GM12878 (cell line): Measurements from ENCODE around the gene GRM7.

Experiments
- ESRRA ChIP-seq: IDR thresholded peaks from 2 replicates; pipeline ENCODE4 v1.6.1; 2012; ENCODE audit warnings: mild to moderate bottlenecking, low read length, improper control_type of control experiment
- SMAD5 ChIP-seq: IDR thresholded peaks from 2 replicates; pipeline ENCODE4 v1.6.1; 2016; ENCODE audit warnings: antibody characterized with exemption, low read depth
- SMARCA5 ChIP-seq: fragments of 450-650 bp; IDR thresholded peaks from 2 replicates; pipeline ENCODE4 v1.6.1; 2017; ENCODE audit warnings: mild to moderate bottlenecking
- TAF1 ChIP-seq: IDR thresholded peaks from 2 replicates; pipeline ENCODE4 v1.6.1; 2011; ENCODE audit warnings: mild to moderate bottlenecking, low read depth, low read length, borderline replicate concordance
- TF ChIP-seq, protein P1 (sequence below), 3 experiments: IDR thresholded peaks in 2 of 3; conservative IDR thresholded peaks in 1 of 3; 2 replicates each; pipeline ENCODE4 v1.5.1; 2011; ENCODE audit warnings: low read depth in 3 of 3, low read length in 3 of 3, mild to moderate bottlenecking in 3 of 3, control low read depth in 2 of 3, moderate library complexity in 2 of 3, inconsistent platforms in 1 of 3, mixed read lengths in 1 of 3; ENCODE audit not compliant: control insufficient read depth in 2 of 3, insufficient read depth in 1 of 3; ENCODE audit errors: extremely low read depth in 1 of 3

DNA sequence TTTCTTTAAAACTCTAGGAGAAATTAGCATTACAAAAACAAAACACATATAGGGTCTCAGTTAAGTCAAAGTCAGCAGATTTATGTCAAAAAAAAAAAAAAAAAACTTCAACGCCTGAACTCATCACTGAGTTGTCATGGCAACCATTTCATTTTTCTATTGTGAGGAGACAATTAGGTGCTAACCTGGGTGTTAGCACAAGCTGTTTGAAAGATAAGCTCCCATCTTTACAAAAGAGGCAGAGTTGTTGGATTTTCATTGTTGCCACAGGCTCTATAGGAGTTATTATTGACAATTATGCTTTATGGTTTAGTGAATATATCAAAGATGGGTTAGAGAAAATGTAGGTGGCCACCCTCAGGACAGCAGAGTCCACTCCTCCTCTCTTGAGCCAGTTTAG lies 806.9 kb downstream of the GRM7 start:
- TF ChIP-seq, protein P1, sequence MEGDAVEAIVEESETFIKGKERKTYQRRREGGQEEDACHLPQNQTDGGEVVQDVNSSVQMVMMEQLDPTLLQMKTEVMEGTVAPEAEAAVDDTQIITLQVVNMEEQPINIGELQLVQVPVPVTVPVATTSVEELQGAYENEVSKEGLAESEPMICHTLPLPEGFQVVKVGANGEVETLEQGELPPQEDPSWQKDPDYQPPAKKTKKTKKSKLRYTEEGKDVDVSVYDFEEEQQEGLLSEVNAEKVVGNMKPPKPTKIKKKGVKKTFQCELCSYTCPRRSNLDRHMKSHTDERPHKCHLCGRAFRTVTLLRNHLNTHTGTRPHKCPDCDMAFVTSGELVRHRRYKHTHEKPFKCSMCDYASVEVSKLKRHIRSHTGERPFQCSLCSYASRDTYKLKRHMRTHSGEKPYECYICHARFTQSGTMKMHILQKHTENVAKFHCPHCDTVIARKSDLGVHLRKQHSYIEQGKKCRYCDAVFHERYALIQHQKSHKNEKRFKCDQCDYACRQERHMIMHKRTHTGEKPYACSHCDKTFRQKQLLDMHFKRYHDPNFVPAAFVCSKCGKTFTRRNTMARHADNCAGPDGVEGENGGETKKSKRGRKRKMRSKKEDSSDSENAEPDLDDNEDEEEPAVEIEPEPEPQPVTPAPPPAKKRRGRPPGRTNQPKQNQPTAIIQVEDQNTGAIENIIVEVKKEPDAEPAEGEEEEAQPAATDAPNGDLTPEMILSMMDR (IDR thresholded peaks at IDR 0.05 in 2 of 3, conservative IDR thresholded peaks at IDR 0.05 in 1 of 3; ENCODE audit: control insufficient read depth in 2 of 3, extremely low read depth in 1 of 3, insufficient read depth in 1 of 3, low read depth in 3 of 3, low read length in 3 of 3), result no peak
- TF ChIP-seq SMAD5, result no peak
- TF ChIP-seq TAF1, result no peak
- no peak for TF ChIP-seq SMARCA5
- no peak for TF ChIP-seq ESRRA
